Endothelial cell of umbilical vein (primary cell): ENCODE results near the gene ZMIZ1.

Experiments
- POLR2A ChIP-seq: IDR thresholded peaks from 2 replicates; pipeline ENCODE4 v1.6.1; 2012; ENCODE audit warnings: low read depth, mild to moderate bottlenecking, control low read depth, low read length
- POLR2AphosphoS5 ChIP-seq: IDR thresholded peaks from 2 replicates; pipeline ENCODE4 v1.6.1; 2012; ENCODE audit warnings: low read depth, mild to moderate bottlenecking, control low read depth, low read length, moderate library complexity; ENCODE audit not compliant: insufficient read depth
- TF ChIP-seq, protein P1 (sequence below): IDR thresholded peaks from 2 replicates; pipeline ENCODE4 v1.6.1; 2011; ENCODE audit not compliant: insufficient read depth, insufficient read length

DNA sequence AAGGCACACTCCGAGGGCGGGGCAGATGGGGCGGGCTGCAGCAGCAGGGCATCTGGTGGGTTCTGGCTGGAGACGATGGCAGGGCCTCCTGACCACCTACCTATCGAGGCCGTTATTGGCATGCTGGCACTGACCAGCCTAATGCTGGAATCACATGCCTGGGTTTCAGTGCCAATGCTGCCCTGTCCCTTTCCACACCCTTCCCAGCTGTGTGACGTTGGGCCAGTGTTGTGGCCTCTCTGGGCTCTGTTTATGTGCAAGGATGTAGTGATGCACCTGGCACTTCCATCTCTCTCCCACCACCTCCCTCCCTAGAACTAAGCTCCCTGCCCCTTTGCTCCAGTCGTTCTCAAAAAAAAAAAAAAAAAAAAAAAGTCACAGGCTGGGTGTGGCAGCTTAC lies 132.9 kb downstream of the ZMIZ1 start:
- TF ChIP-seq POLR2A (no peak), POLR2AphosphoS5 (no peak)
- TF ChIP-seq, protein P1, sequence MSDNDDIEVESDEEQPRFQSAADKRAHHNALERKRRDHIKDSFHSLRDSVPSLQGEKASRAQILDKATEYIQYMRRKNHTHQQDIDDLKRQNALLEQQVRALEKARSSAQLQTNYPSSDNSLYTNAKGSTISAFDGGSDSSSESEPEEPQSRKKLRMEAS, result no peak
